PC-3 (cell line): ENCODE measurements around the gene F5.

ENCODE experiments used
- CTCF ChIP-seq: fragments of 300-600 bp; sonication (generic); conservative IDR thresholded peaks from 2 replicates; pipeline ENCODE4 v1.5.1; 2017; ENCODE audit warnings: antibody characterized with exemption, low read depth, mild to moderate bottlenecking, low read length
- EZH2 ChIP-seq: fragments of 300-600 bp; sonication (generic); IDR thresholded peaks from one replicate; pipeline ENCODE4 v1.6.1; 2017; ENCODE audit warnings: antibody characterized with exemption, mild to moderate bottlenecking, low read length; ENCODE audit not compliant: unreplicated experiment
- EZH2phosphoT487 ChIP-seq: fragments of 300-600 bp; sonication (generic); IDR thresholded peaks from 2 replicates; pipeline ENCODE4 v1.6.1; 2018; ENCODE audit warnings: mild to moderate bottlenecking, antibody characterized with exemption, low read length, borderline replicate concordance

DNA sequence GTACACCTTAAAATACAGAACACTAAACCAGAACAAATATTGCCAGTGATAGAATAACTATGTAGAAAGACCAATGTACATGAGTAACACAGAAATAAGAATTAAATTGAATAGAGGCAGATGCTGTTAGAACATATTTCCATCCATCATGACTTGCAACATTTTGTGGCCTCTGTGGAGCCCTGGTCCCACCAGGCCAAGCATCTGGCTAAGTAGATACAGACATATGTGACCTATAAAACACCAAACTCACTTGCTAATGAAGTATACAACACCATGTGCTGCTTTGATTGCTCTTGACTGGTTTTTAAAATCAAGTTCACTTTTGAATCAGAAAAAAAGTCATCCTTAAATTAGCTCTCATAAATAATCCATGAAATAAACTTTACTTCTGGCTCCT lies 121.0 kb downstream of the F5 start:
- no peak for TF ChIP-seq CTCF
- TF ChIP-seq EZH2, result no peak
- no peak for TF ChIP-seq EZH2phosphoT487
